NCI-H446 (cell line): ENCODE data around the gene MAGEB17.
A peak's percentile ranks its signal among the peaks of the same experiment; 100 is the strongest.
"Not testable (repeated sequence)": the region's sequence is repeated elsewhere in the genome, so short reads cannot be mapped to it uniquely, and the experiment has no call there.

Source experiments
- DNase-seq, 2 experiments: peaks; one replicate each; lab custom pipeline; 2025; lab: John Stamatoyannopoulos, UW

The MAGEB17 gene, protein sequence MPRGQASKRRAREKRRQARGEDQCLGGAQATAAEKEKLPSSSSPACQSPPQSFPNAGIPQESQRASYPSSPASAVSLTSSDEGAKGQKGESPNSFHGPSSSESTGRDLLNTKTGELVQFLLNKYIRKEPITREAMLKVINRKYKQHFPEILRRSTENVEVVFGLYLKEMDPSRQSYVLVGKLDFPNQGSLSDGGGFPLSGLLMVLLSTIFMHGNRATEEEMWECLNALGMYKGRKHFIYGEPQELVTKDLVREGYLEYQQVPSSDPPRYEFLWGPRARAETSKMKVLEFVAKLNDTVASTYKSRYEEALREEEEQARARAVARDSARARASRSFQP

DNA sequence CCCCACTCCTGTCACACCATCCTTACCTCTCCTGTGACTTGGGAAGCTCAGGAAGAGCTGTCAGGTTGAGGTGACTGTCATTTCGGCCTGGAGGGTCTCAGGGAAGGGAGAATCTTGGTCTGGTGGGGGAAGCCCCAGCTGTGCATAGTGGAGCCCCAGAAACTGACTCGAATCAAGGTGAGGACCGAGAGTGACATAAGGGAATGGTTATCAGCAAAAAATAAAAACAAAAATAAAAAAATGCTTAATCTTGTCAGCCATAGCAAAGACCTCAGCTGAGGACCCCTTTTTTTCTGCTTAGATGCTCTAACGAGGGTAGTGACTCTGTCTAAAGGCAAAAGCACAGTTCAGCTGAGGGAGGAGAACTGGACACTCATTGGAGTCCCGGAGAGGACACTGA lies at the start of gene MAGEB17:
Gene MAGEB17, plus strand, starts transcription at position 301 of the 400 bp plus-strand sequence. CDS start 2,902 bp downstream, outside the sequence.
- no peak for DNase-seq

- DNase-seq: no peak
These were observed 47.7 kb upstream of the MAGEB17 start for GRCh38 chrX:16119353-16120220.

- DNase-seq: no peak
These were observed 46.9 kb upstream of the MAGEB17 start for GRCh38 chrX:16120431-16120830.

DNA sequence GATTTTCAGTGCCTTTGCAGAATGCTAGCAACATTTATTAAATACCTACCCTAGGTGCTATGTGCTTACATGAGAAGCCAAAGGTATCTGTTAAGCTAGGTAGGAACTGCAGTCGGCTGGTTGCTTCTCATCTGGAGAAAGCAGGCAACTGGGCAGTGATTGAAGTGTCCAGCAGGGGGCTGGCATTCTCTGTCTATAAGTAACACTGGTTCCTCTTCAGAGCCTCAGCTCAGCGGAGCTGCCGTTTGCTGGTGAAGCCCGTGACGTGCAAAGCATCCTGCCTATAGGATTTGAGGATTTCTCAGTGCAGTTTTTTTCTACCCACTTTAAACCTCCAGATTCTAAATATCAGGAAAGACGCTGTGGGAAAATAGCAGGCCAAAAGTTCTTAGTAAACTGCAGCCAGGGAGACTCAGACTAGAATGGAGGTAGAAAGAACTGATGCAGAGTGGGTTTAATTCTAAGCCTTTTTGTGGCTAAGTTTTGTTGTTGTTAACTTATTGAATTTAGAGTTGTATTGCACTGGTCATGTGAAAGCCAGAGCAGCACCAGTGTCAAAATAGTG lies 44.0 kb upstream of the MAGEB17 start, which contains the start of gene GRPR:
Gene GRPR, plus strand, starts transcription at position 344 of the 565 bp plus-strand sequence. CDS start 389 bp downstream, outside the sequence.
- DNase-seq: peak; percentile 5 to 66

DNA sequence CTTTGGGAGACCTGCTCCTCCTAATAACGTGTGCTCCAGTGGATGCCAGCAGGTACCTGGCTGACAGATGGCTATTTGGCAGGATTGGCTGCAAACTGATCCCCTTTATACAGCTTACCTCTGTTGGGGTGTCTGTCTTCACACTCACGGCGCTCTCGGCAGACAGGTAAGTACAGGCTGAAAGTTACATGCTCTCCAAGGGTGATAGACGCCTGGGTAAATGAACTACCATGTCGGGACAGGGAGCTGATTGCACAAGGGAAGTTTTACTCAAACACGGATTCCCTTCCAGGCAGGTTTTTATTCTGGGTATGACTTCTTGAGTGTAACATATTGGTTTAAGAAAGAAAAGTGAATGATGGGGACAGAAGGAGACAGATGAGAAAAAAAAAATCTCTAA lies 43.1 kb upstream of the MAGEB17 start:
- DNase-seq: no peak

- no peak for DNase-seq
These were observed 41.6 kb upstream of the MAGEB17 start for GRCh38 chrX:16125520-16126149.

GRCh38 chrX:16130707-16131106 lies 36.6 kb upstream of the MAGEB17 start:
- DNase-seq: no peak

- no peak for DNase-seq
These were observed 32.3 kb upstream of the MAGEB17 start for GRCh38 chrX:16134936-16135335.

DNA sequence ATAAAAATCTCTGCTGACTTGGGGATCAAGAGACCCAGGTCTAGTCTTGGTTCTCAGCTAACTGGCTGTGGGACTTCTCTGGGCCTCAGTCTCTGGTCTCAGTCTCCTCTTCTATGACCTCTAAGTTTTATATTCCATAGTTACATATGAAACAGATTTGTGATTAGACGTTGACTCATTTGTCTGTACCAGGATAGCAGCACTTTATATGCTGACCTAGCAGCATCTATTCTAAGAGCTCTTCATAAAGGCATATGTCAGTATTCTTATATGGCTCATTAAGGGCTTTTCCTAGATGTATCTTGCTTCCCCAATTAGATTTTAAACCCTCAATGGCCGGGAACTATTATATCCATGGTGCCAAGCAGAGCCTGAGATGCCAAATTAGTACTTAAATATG lies 31.2 kb upstream of the MAGEB17 start:
- DNase-seq: no peak

- no peak for DNase-seq
These were observed 29.7 kb upstream of the MAGEB17 start for GRCh38 chrX:16137416-16138107.

DNA sequence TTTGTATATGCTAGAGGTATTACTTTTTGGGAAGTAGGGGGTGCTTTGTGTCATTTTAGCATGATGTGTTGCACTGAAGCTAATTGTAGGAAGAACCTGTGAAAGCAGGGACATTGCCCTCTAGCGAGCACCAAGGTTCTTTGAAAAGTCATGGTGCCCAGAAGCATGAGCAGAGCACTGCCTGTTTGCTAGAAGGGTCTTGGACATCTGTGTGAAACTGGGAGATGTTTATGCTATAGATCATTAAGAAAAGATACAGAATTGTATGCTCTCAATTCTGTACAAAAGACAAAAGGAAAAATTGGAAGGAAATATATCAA lies 29.2 kb upstream of the MAGEB17 start:
- DNase-seq: peak in 1 of 2 experiments; percentile 0

- DNase-seq: no peak
These were observed 26.8 kb upstream of the MAGEB17 start for GRCh38 chrX:16140448-16140847.

GRCh38 chrX:16140983-16141382 lies 26.3 kb upstream of the MAGEB17 start:
- no peak for DNase-seq

GRCh38 chrX:16141422-16142245 lies 25.6 kb upstream of the MAGEB17 start:
- DNase-seq: no peak

GRCh38 chrX:16142246-16142558 lies 25.1 kb upstream of the MAGEB17 start:
- DNase-seq: no peak

- DNase-seq: no peak
These were observed 23.3 kb upstream of the MAGEB17 start for GRCh38 chrX:16143968-16144367.

DNA sequence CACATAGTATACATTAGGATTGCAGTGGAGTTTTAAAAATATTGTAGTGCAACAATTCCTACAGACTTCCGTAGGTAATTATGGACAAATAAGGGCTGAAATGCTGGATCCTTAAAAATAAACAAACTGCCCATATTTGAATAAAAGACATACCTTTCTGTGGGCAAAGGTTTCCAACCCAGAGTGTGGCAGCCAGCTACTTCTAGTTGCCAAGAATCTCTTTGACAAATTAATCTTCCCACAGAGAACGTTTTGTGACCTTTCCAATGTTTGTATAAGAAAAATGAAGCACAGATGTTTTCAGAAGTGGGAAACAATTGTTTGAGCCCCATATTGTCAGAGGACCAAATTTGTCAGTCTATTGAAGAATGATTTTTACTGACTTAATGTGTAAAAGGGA lies 22.9 kb upstream of the MAGEB17 start:
- DNase-seq: no peak

GRCh38 chrX:16145093-16145492 lies 22.2 kb upstream of the MAGEB17 start:
- DNase-seq: not testable (repeated sequence)

DNA sequence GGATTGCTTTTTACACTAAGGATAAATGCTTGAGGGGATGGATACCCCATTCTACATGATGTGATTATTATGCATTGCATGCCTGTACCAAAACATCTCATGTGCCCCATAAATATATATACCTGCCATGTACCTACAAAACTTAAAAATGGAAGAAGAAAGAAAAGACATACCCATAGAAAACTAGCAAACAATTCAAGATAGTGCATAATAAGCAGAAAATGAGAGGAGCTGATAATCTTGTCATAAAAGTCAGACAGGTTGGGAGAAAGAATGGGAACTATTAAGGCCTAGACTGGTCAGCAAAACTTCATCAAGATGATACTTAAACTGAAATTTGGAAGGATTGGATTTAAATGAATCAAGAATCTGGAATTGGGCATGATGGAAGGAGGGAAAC lies 21.6 kb upstream of the MAGEB17 start:
- no peak for DNase-seq

GRCh38 chrX:16148896-16149295 lies 18.4 kb upstream of the MAGEB17 start:
- DNase-seq: no peak

- DNase-seq: peak in 1 of 2 experiments; percentile 26
These were observed 11.6 kb upstream of the MAGEB17 start for GRCh38 chrX:16155581-16156096.
